PC-3 (cell line): ENCODE data around the gene TBC1D24. TPM values are rescaled to one million over a fixed set of nuclear protein-coding genes. Genes with fewer than 3 reads are reported as not detected.
A peak's percentile ranks its signal among the peaks of the same experiment; 100 is the strongest.

Source experiments
- ATAC-seq: fragments of 200-7000 bp; cut with Tn5 transposase; 2 replicates; pipeline ENCODE4 v1.9.1; 2020; ENCODE audit warnings: mild to moderate bottlenecking, moderate library complexity
- BruUV-seq: library from RNA; stranded (reverse); fragments of 400-500 nt; replicated peaks from 2 replicates; lab custom pipeline; 2021; lab: Mats Ljungman, UMichigan
- CTCF ChIA-PET: fragments of 300-600 bp; sonication (Branson Sonifier 250); formaldehyde crosslinking; loops from one replicate; lab custom pipeline; 2022; ENCODE audit warnings: antibody characterized with exemption; lab: Charles Lee
- POLR2A ChIA-PET: fragments of 300-600 bp; sonication (Branson Sonifier 250); formaldehyde crosslinking; loops from one replicate; lab custom pipeline; 2022; ENCODE audit warnings: antibody characterized with exemption; ENCODE audit not compliant: unreplicated experiment; lab: Charles Lee
- DNase-seq: peaks from one replicate; pipeline ENCODE4 v3.0.0-alpha.2; 2015
- H2AFZ ChIP-seq: fragments of 300-600 bp; sonication (generic); 2 replicates; pipeline ENCODE4 v1.6.0; 2016; ENCODE audit warnings: antibody characterized with exemption, low read length
- H3F3A ChIP-seq: fragments of 300-600 bp; sonication (generic); one replicate; pipeline ENCODE4 v1.6.0; 2017; ENCODE audit warnings: antibody characterized with exemption, low read length, control low read depth, mild to moderate bottlenecking; ENCODE audit not compliant: unreplicated experiment
- H3K27ac ChIP-seq: fragments of 300-600 bp; sonication (generic); 2 replicates; pipeline ENCODE4 v1.5.1; 2016; ENCODE audit warnings: mild to moderate bottlenecking, low read length
- H3K27me3 ChIP-seq: fragments of 300-600 bp; sonication (generic); 2 replicates; pipeline ENCODE4 v1.6.1; 2016; ENCODE audit warnings: low read length, mixed read lengths
- H3K36me3 ChIP-seq: fragments of 300-600 bp; sonication (generic); 2 replicates; pipeline ENCODE4 v1.6.1; 2016; ENCODE audit warnings: low read depth, mixed run types, low read length, mixed read lengths
- H3K4me1 ChIP-seq: fragments of 300-600 bp; sonication (generic); 2 replicates; pipeline ENCODE4 v1.5.1; 2016; ENCODE audit warnings: low read length; ENCODE audit not compliant: insufficient read depth
- H3K4me2 ChIP-seq: fragments of 300-600 bp; sonication (generic); 2 replicates; pipeline ENCODE4 v1.6.0; 2016; ENCODE audit warnings: low read length
- H3K4me3 ChIP-seq: fragments of 300-600 bp; sonication (generic); 2 replicates; pipeline ENCODE4 v1.5.1; 2016; ENCODE audit warnings: mild to moderate bottlenecking, low read length, mixed read lengths
- H3K79me2 ChIP-seq: fragments of 300-600 bp; sonication (generic); 2 replicates; pipeline ENCODE4 v1.6.1; 2017; ENCODE audit warnings: low read length, mixed read lengths
- H3K9ac ChIP-seq: fragments of 300-600 bp; sonication (generic); 2 replicates; pipeline ENCODE4 v1.6.0; 2016; ENCODE audit warnings: mild to moderate bottlenecking, low read length
- H3K9me2 ChIP-seq: fragments of 300-600 bp; sonication (generic); replicated peaks from 2 replicates; pipeline ENCODE4 v1.6.1; 2016; ENCODE audit warnings: mixed run types, low read length, mixed read lengths
- H3K9me3 ChIP-seq: fragments of 300-600 bp; sonication (generic); 2 replicates; pipeline ENCODE4 v1.6.1; 2016; ENCODE audit warnings: low read length, mixed read lengths
- H4K20me1 ChIP-seq: fragments of 300-600 bp; sonication (generic); 2 replicates; pipeline ENCODE4 v1.6.1; 2016; ENCODE audit warnings: low read length, mixed read lengths
- CTCF ChIP-seq: fragments of 300-600 bp; sonication (generic); conservative IDR thresholded peaks from 2 replicates; pipeline ENCODE4 v1.5.1; 2017; ENCODE audit warnings: antibody characterized with exemption, low read depth, mild to moderate bottlenecking, low read length
- EZH2 ChIP-seq: fragments of 300-600 bp; sonication (generic); IDR thresholded peaks from one replicate; pipeline ENCODE4 v1.6.1; 2017; ENCODE audit warnings: antibody characterized with exemption, mild to moderate bottlenecking, low read length; ENCODE audit not compliant: unreplicated experiment
- EZH2phosphoT487 ChIP-seq: fragments of 300-600 bp; sonication (generic); IDR thresholded peaks from 2 replicates; pipeline ENCODE4 v1.6.1; 2018; ENCODE audit warnings: mild to moderate bottlenecking, antibody characterized with exemption, low read length, borderline replicate concordance
- intact Hi-C: fragments of 100-400 bp; cut with micrococcal nuclease; formaldehyde crosslinking; loops from 2 replicates; pipeline ENCODE4 v1.9.0; 2023
- total RNA-seq: library from RNA; depleted of rRNA; stranded (reverse); fragments of >200 nt; gene quantifications from 2 replicates; pipeline ENCODE4 v1.2.3, GENCODE V29; 2014

TBC1D24 gene
- total RNA-seq, 1 experiment from 2014 or later, result 15.2 TPM

GRCh38 chr16:2428784-2429033 lies 46.2 kb upstream of the TBC1D24 start:
- Histone ChIP-seq H3K9ac (peak overlapping the region; percentile 71), H3F3A (no peaks in the 10 kb centered on the region)
- no peak; the same call in 1 of the 2 replicates for ATAC-seq

DNA sequence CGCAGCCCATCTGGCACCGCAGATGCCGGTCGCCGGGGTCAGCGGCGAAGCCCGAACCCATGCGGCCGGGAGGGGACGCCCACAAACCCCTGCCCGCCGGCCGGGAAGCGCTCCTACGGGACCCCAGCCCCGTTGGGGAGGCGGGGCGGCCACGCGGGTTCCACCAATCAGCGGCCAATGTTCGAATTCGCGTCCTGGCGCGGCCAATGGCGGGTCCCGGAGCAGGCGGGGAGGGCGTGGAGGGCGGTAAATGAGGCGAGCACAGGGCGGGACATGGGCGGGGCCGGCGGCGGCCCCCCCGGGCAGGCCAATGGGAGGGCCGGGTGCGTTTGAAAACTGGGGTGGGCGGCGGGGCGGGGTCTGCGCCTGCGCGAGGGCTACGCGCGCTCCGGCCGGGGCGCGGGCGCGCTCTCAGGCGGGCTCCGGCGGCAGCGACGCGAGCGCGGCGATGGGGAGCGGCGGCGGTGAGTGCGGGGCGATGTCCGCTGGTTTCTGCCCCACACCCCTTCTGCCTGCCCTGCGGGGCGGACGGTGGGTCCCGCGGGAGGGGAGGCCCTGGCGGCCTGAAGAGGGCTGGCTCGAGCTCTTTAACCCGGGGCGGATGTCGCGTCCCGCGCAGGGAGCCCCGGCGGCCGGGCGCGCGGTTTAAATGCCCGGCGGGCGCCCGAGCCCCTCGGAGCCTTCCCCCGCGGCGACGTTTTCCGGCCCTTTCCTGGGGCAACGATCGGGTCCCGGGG lies 45.7 kb upstream of the TBC1D24 start, which contains the start of gene CCNF:
Gene CCNF, plus strand, starts transcription at position 414 of the 737 bp plus-strand sequence. Its CDS starts 35 bp downstream, at position 449.
- Histone ChIP-seq H3K4me1 (peaks cover 13% of the 10 kb centered on the region), H3K9me3 (no peaks in the 10 kb centered on the region), H4K20me1 (peaks cover 8% of the 10 kb centered on the region; the same call in 1 of the 2 replicates), H3K9ac (peak within 1 kb of the TSS; percentile 88), H3K27ac (no peak within 1 kb of the TSS), H3K4me3 (peak within 1 kb of the TSS; percentile 91), H2AFZ (peak within 1 kb of the TSS; percentile 97), H3K9me2 (no peaks in the 10 kb centered on the region), H3K27me3 (no peaks in the 10 kb centered on the region), H3K4me2 (peak within 1 kb of the TSS; percentile 94), H3K79me2 (peaks cover 32% of the 10 kb centered on the region), H3K36me3 (peaks cover 10% of the 10 kb centered on the region; the same call in 1 of the 2 replicates), H3F3A (no peaks in the 10 kb centered on the region)
- POLR2A ChIA-PET, result no interaction called here
- DNase-seq, result peak; percentile 91
- BruUV-seq, result no TSS peak
- ATAC-seq, result peak; percentile 88
- CTCF ChIA-PET, result interaction anchor here (1.2 kb wide), 1 partner anchor 72 kb away, joined by 3 read pairs; no protein-coding TSS in a partner anchor
- TF ChIP-seq CTCF (no peak), EZH2 (no peak), EZH2phosphoT487 (no peak)
- intact Hi-C loops, result no loop called here

More at GRCh38 chr16:2428784-2429033, 46.2 kb upstream of the TBC1D24 start:
- peak overlapping the region; percentile 92 for H3K4me2 ChIP-seq
- peak overlapping the region; percentile 77 for H3K4me3 ChIP-seq
- 0 out of 2 replicates have a peak, but pooled peaks have one; percentile 7 for TF ChIP-seq CTCF
- no peak for TF ChIP-seq EZH2
- TF ChIP-seq EZH2phosphoT487, result no peak
- no TSS peak for BruUV-seq
- H3K4me1 ChIP-seq, result peaks cover 13% of the 10 kb centered on the region
- ChIA-PET CTCF (no interaction called here), POLR2A (no interaction called here)
- no peaks in the 10 kb centered on the region for H3K9me3 ChIP-seq
- no peaks in the 10 kb centered on the region for H3K9me2 ChIP-seq
- intact Hi-C loops, result no loop called here
- DNase-seq, result no peak
- peak overlapping the region; percentile 97 for H2AFZ ChIP-seq
- H3K79me2 ChIP-seq, result peaks cover 32% of the 10 kb centered on the region
- H3K36me3 ChIP-seq, result peaks cover 10% of the 10 kb centered on the region; the same call in 1 of the 2 replicates
- H4K20me1 ChIP-seq, result peaks cover 8% of the 10 kb centered on the region; the same call in 1 of the 2 replicates
- no peak overlapping the region for H3K27ac ChIP-seq
- H3K27me3 ChIP-seq, result no peaks in the 10 kb centered on the region
